Measurements from ENCODE around the gene MED9.

DNA sequence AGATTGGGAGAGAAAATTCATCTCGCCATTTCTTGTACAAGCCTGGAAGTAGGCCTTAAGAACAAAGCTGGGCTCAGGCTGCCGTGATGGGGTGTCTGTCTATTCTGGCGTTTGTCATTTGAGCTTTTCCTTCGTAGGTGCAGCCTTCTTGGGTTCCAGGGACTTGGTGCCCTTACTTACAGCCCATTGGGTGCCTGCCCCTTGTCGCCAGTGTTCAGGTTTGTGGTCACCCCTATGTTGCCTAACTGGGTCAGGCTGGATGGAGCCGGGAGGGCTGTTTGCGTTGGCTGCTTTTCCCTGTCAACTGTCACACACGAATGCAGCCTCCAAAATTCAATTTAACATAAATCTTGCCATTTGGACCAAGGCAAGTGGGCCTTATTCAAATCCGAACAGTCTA lies 23.7 kb upstream of the MED9 start:
- no peak for TF ChIP-seq SUZ12 (IDR thresholded peaks at IDR 0.05; ENCODE audit: low read length)
- TF ChIP-seq, protein P1, sequence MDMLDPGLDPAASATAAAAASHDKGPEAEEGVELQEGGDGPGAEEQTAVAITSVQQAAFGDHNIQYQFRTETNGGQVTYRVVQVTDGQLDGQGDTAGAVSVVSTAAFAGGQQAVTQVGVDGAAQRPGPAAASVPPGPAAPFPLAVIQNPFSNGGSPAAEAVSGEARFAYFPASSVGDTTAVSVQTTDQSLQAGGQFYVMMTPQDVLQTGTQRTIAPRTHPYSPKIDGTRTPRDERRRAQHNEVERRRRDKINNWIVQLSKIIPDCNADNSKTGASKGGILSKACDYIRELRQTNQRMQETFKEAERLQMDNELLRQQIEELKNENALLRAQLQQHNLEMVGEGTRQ (IDR thresholded peaks at IDR 0.05; ENCODE audit: low read length), result no peak
- TF ChIP-seq, protein P2, sequence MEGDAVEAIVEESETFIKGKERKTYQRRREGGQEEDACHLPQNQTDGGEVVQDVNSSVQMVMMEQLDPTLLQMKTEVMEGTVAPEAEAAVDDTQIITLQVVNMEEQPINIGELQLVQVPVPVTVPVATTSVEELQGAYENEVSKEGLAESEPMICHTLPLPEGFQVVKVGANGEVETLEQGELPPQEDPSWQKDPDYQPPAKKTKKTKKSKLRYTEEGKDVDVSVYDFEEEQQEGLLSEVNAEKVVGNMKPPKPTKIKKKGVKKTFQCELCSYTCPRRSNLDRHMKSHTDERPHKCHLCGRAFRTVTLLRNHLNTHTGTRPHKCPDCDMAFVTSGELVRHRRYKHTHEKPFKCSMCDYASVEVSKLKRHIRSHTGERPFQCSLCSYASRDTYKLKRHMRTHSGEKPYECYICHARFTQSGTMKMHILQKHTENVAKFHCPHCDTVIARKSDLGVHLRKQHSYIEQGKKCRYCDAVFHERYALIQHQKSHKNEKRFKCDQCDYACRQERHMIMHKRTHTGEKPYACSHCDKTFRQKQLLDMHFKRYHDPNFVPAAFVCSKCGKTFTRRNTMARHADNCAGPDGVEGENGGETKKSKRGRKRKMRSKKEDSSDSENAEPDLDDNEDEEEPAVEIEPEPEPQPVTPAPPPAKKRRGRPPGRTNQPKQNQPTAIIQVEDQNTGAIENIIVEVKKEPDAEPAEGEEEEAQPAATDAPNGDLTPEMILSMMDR (IDR thresholded peaks at IDR 0.05; ENCODE audit: control extremely low read depth in 1 of 3, insufficient read depth in 1 of 3, low read depth in 1 of 3, low read length in 3 of 3), result no peak
- TF ChIP-seq CEBPB (IDR thresholded peaks at IDR 0.05; ENCODE audit: low read depth, low read length), result no peak
- TF ChIP-seq, protein P3, sequence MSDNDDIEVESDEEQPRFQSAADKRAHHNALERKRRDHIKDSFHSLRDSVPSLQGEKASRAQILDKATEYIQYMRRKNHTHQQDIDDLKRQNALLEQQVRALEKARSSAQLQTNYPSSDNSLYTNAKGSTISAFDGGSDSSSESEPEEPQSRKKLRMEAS (IDR thresholded peaks at IDR 0.05), result no peak
- TF ChIP-seq TBP (IDR thresholded peaks at IDR 0.05; ENCODE audit: low read depth, low read length), result no peak
- TF ChIP-seq PHF8 (conservative IDR thresholded peaks at IDR 0.05; ENCODE audit: low read depth, low read length), result no peak
- TF ChIP-seq POLR2A (IDR thresholded peaks at IDR 0.05; ENCODE audit: control extremely low read depth in 1 of 2, low read depth in 2 of 2, low read length in 2 of 2), result no peak
- TF ChIP-seq EZH2 (IDR thresholded peaks at IDR 0.05; ENCODE audit: low read depth, low read length, severe bottlenecking), result no peak
- no peak for TF ChIP-seq RNF2 (IDR thresholded peaks at IDR 0.05; ENCODE audit: borderline replicate concordance, low read depth, low read length, missing control alignments, poor library complexity, severe bottlenecking)
- no peak for TF ChIP-seq RAD21 (IDR thresholded peaks at IDR 0.05 in 1 of 2, conservative IDR thresholded peaks at IDR 0.05 in 1 of 2; ENCODE audit: low read depth in 2 of 2, low read length in 2 of 2)
- no peak for TF ChIP-seq JUN (IDR thresholded peaks at IDR 0.05; ENCODE audit: low read depth, low read length)
- TF ChIP-seq SRF (IDR thresholded peaks at IDR 0.05; ENCODE audit: low read depth, low read length), result no peak
